IPS-18a (cell line): ENCODE data around the gene EHD3.
"Not testable (repeated sequence)": the region's sequence is repeated elsewhere in the genome, so short reads cannot be mapped to it uniquely, and the experiment has no call there.

Experiments used
- H3K27ac ChIP-seq: one replicate; pipeline ENCODE4 v1.5.1; 2013; ENCODE audit warnings: low read length
- H3K27me3 ChIP-seq: one replicate; pipeline ENCODE4 v1.6.1; 2013; ENCODE audit warnings: mild to moderate bottlenecking, low read length; ENCODE audit not compliant: control insufficient read depth, insufficient read depth
- H3K36me3 ChIP-seq: one replicate; pipeline ENCODE4 v1.6.1; 2013; ENCODE audit warnings: low read depth, low read length; ENCODE audit not compliant: control insufficient read depth
- H3K4me1 ChIP-seq: one replicate; pipeline ENCODE4 v1.6.1; 2013; ENCODE audit warnings: low read depth, low read length; ENCODE audit not compliant: control insufficient read depth
- H3K4me3 ChIP-seq: one replicate; pipeline ENCODE4 v1.5.1; 2013; ENCODE audit warnings: low read length
- H3K9ac ChIP-seq: one replicate; pipeline ENCODE4 v1.6.1; 2013; ENCODE audit warnings: mild to moderate bottlenecking, low read length, moderate library complexity
- H3K9me3 ChIP-seq: one replicate; pipeline ENCODE4 v1.6.1; 2013; ENCODE audit warnings: low read depth, low read length; ENCODE audit not compliant: control insufficient read depth

Gene EHD3

DNA sequence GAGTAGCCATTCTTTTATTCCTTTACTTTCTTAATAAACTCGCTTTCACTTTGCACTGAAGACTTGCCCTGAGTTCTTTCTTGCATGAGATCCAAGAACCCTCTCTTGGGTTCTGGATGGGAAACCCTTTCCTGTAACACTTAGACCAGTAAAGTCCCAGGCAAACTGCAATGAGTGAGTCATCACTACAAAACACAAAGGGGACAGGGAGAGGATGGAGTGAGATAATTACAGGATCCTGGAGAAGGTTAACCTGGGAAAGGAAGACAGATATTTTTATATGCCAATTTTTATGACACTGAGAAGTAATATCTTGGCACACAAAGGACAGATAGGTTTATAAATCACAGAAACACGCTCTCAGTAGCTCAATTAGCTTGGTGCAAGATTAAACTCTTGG lies 48.7 kb downstream of the EHD3 start:
- Histone ChIP-seq H3K9me3 (no peaks in the 10 kb centered on the region), H3K4me3 (no peak overlapping the region), H3K4me1 (no peaks in the 10 kb centered on the region), H3K36me3 (no peaks in the 10 kb centered on the region), H3K27ac (no peak overlapping the region), H3K27me3 (no peaks in the 10 kb centered on the region), H3K9ac (no peak overlapping the region)

DNA sequence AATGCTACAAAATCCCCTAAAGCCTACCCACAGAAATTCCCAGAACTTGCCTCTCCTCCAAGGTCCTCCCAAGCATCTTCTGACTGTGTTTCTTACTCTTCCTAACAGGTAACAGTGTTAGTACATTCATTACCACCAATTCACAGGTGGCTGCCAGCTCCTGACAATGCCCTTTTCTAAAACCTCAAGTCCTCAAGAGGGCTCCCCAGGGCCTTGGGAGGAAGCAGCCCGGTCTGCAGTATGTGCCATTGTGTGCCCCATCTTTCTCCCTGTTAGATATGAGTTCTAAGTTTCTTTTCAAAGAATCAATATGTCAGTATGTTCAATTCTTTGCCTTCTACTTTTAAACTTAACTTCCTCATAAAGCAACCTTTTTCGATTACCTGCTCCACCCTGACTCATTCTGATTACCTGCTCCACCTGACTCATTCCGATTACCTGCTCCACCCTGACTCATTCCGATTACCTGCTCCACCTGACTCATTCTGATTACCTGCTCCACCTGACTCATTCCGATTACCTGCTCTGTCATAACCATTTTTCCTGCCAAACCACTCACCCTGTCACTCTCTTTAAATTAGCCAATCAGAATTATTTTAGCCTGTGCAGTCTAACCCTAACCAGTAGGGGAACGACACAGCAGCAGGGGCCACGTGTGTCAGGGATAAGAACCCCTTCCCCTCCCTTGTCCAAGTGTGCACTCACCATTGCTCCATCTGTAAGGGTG lies 49.4 kb downstream of the EHD3 start:
- H3K9ac ChIP-seq, H3K9me3 ChIP-seq, H3K4me1 ChIP-seq, H3K4me3 ChIP-seq, H3K27ac ChIP-seq, H3K27me3 ChIP-seq, H3K36me3 ChIP-seq: not testable (repeated sequence)

DNA sequence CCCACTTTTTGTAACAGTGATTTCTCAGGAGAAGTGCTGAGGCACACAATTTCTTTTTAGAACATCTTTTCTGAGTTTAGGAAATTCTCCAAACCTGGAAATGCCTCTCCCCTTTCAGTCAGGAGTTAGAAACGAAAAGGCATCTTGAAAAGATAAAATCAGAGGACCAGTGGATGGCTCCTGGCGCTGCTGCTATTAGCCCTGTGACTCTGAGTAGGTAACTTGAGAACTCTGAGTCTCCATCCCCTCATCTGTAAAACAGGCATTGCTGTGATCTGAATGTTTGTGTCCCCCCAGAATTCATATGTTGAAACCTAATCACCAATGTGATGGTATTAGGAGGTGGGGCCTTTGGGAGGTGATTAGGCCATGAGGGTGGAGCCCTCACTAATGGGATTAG lies 50.2 kb downstream of the EHD3 start:
- H3K4me3 ChIP-seq = no peak overlapping the region
- no peak overlapping the region for H3K9ac ChIP-seq
- no peaks in the 10 kb centered on the region for H3K9me3 ChIP-seq
- H3K27me3 ChIP-seq = no peaks in the 10 kb centered on the region
- H3K4me1 ChIP-seq = no peaks in the 10 kb centered on the region
- H3K36me3 ChIP-seq = no peaks in the 10 kb centered on the region
- H3K27ac ChIP-seq = no peak overlapping the region

DNA sequence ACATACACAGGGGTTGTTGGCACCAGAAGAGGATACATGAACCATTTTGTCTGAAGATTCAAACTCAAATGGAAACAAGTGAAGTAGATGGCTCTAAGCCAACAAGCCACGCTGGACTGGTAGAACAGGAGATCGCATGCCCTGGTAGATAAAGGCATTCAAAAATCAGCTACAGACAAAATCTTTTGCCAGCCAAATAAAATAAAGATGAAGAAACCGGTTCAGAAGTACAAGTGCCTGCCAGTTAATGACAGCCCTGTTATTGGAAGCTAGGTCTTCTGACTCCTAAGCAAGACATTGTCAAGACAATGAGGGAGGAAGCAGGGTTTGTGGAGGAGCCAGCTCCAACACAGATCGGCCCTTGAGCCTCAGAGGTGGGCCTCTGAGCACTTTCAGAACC lies 52.3 kb downstream of the EHD3 start:
- H3K27ac ChIP-seq = no peak overlapping the region
- H3K4me3 ChIP-seq = no peak overlapping the region
- no peaks in the 10 kb centered on the region for H3K4me1 ChIP-seq
- H3K36me3 ChIP-seq = no peaks in the 10 kb centered on the region
- no peak overlapping the region for H3K9ac ChIP-seq
- H3K9me3 ChIP-seq = no peaks in the 10 kb centered on the region
- no peaks in the 10 kb centered on the region for H3K27me3 ChIP-seq

DNA sequence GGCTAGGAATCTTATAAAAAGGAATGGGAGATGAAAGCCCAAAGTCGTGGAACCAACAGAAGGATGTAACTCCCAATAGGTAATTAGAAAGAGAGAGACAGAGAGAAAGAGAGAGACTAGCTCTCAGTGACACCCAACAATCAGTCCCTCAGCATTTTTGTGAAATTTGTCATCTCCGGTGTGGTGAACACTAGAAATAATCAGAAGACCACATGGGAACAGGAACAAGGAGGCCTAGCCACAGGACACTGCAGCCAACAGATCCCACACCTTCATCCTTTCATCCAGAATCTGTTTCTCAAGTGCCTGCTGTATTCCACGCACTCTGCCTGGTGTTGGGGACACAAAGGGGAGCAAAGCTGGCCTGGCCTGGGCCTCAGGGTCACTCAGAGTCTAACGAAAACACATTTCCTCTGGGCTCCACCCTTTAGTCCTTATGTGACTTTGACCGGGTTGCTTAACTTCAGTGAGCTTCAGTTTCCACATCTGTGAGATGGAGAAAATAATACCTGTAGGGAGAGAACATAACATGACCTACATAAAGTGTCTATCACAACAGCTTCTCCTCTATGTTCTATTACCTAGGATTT lies 53.1 kb downstream of the EHD3 start:
- H3K27ac ChIP-seq = no peak overlapping the region
- H3K9ac ChIP-seq = no peak overlapping the region
- no peaks in the 10 kb centered on the region for H3K36me3 ChIP-seq
- no peak overlapping the region for H3K4me3 ChIP-seq
- H3K9me3 ChIP-seq = no peaks in the 10 kb centered on the region
- H3K27me3 ChIP-seq = no peaks in the 10 kb centered on the region
- no peaks in the 10 kb centered on the region for H3K4me1 ChIP-seq

DNA sequence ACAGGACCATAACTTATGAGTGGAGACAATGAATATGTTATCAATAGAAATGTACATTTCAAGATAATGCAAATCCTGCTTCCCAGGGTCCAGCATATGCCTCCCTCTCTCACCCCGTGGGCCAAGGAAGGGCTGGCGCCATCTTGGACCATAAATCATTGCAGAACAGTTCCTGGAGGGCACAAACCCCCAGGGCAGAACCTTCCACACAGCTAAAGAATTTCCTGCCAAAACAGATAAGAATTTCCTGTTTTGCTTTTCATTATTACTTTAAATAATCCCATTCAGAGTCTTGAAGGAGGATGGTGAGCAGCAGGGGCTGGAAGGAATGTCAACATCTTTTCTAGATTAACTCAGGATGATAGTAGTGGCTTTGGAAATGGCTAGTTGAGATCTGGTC lies 53.7 kb downstream of the EHD3 start:
- Histone ChIP-seq H3K4me1 (no peaks in the 10 kb centered on the region), H3K27ac (no peak overlapping the region), H3K27me3 (no peaks in the 10 kb centered on the region), H3K9me3 (no peaks in the 10 kb centered on the region), H3K36me3 (no peaks in the 10 kb centered on the region), H3K4me3 (no peak overlapping the region), H3K9ac (no peak overlapping the region)

DNA sequence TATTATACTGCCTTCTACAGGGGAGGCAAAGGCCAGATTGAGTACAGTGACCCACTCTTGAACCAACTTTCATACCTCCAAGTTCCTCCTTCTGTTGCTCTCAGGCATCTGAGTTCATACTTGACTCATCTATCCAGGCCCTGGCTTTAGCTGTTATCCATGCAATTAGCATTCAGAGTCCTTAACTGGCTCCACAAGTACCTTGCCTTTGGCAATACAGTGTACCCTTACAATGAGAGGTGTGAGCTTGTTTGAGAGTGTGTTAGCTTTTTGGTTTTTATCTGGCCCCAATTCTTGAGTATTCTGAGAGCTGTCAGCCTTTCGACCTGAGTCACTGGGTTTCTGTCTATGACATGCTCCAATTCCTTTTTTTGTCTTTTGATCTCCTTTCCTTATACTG lies 60.2 kb downstream of the EHD3 start:
- H3K4me1 ChIP-seq = peaks cover under 1% of the 10 kb centered on the region
- H3K9ac ChIP-seq = no peak overlapping the region
- H3K4me3 ChIP-seq = no peak overlapping the region
- no peaks in the 10 kb centered on the region for H3K36me3 ChIP-seq
- H3K9me3 ChIP-seq = no peaks in the 10 kb centered on the region
- H3K27me3 ChIP-seq = no peaks in the 10 kb centered on the region
- H3K27ac ChIP-seq = no peak overlapping the region

DNA sequence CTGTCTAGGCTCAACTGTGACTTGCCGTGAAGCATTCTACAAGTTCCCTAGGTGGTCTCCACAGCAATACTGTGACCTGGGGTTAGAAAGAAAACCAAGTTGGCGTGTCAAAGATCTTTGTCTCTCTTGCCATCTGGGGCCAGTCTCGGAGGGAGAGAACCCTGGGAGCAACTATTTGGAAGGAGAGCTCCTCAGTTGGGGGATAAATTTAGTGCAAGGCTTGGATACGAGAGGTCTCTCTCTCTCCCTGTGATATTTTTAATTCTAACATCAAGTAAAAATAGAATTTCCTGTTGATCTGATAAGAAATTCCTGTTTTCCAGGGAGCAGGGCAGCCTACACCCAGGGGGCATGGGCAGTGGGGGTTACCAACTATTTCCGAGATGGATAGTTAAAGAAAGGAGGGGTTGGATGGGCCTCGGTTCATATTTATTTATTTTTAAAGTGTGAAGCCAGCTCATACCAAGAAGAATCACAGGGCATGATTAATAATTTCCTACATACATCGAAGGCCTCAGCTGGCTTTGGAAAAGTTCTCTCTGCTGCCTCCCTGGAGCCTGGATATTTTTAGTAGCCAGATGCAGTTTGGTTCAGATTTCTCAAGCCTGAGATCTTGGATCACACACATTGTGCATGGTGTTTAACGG lies 62.8 kb downstream of the EHD3 start:
- no peak overlapping the region for H3K4me3 ChIP-seq
- H3K9ac ChIP-seq = no peak overlapping the region
- H3K27me3 ChIP-seq = no peaks in the 10 kb centered on the region
- H3K27ac ChIP-seq = no peak overlapping the region
- H3K9me3 ChIP-seq = no peaks in the 10 kb centered on the region
- H3K36me3 ChIP-seq = no peaks in the 10 kb centered on the region
- peaks cover 11% of the 10 kb centered on the region for H3K4me1 ChIP-seq

DNA sequence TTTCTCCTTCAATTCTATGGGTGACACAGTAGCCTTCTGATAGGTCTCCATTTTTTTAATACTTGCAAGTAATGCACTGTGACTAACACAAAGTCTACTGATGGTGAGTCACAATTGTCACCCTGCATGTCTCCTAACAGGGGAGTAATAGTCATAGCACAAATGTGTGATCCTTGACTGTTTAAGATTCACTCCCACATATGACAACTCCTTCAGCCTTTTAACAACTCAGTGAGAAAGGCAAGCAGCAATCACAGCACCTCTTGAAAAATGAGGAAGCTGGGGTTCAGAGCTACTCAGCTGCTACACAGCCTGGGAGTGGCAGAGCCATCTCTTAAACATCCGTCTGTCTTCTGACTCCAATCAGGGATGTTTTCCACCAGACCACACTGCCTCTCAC lies 63.8 kb downstream of the EHD3 start:
- no peak overlapping the region for H3K9ac ChIP-seq
- peaks cover 11% of the 10 kb centered on the region for H3K4me1 ChIP-seq
- H3K9me3 ChIP-seq = no peaks in the 10 kb centered on the region
- H3K27me3 ChIP-seq = no peaks in the 10 kb centered on the region
- no peaks in the 10 kb centered on the region for H3K36me3 ChIP-seq
- H3K4me3 ChIP-seq = no peak overlapping the region
- no peak overlapping the region for H3K27ac ChIP-seq

DNA sequence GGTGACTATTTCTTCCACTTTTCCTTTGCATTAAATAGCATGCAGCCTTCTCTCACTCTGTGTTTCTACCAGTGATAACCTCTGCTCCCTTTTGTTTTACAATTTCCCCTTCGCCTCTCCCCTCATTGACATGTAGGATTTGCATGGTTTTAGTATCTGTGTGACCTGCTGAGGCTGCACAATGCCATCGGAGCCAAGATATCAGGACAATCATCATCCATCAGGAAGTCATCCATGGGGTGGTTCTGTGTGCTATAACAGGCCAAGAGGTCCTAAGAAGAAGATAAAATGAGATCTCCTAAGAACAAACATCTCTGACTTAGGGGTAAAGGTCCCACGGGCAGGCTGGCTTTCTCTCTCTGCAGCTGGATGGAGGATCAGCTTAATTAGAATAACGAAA lies 65.6 kb downstream of the EHD3 start:
- Histone ChIP-seq H3K36me3 (no peaks in the 10 kb centered on the region), H3K4me3 (no peak overlapping the region), H3K27me3 (no peaks in the 10 kb centered on the region), H3K9ac (no peak overlapping the region), H3K27ac (no peak overlapping the region), H3K9me3 (no peaks in the 10 kb centered on the region), H3K4me1 (peaks cover 11% of the 10 kb centered on the region)

DNA sequence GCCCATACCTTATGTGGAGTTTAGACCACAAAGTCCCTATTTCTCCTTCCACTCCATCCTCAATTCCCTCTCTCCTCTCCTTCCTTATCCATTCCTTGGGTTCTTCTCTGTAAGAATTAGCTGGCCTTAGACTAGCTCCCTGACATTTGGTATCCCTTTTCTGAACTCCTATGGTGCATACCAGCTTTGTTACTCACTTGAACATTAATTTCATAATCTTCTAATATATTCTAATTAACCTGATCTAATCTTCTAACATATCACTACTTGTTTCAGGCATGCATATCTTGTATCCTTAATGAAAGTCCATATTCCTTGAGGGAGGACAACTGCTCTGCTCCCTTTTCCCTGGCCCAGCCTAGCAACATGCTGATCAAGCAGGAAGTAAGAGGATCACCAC lies 66.4 kb downstream of the EHD3 start:
- H3K36me3 ChIP-seq = no peaks in the 10 kb centered on the region
- no peak overlapping the region for H3K9ac ChIP-seq
- no peaks in the 10 kb centered on the region for H3K27me3 ChIP-seq
- peaks cover 11% of the 10 kb centered on the region for H3K4me1 ChIP-seq
- no peaks in the 10 kb centered on the region for H3K9me3 ChIP-seq
- H3K4me3 ChIP-seq = no peak overlapping the region
- H3K27ac ChIP-seq = no peak overlapping the region
